ENCODE results near the gene CPT1C.
A peak's percentile ranks its signal among the peaks of the same experiment; 100 is the strongest.

Gene CPT1C

GRCh38 chr19:49684251-49684982 lies 6.5 kb upstream of the CPT1C start:
- WGBS, 2 experiments (ENCODE audit: insufficient coverage in 2 of 2) = 95 to 96% methylated on average over 34 of the region's 35 CpGs
- Histone ChIP-seq H3K9me3 (ENCODE audit: control insufficient read depth, low read length) (no peaks in the 10 kb centered on the region), H3K4me1 (ENCODE audit: control insufficient read depth, insufficient read depth, low read length, poor library complexity, severe bottlenecking) (peaks cover 16% of the 10 kb centered on the region), H3K36me3 (ENCODE audit: control insufficient read depth, insufficient read depth, low read length) (peaks cover 81% of the 10 kb centered on the region), H3K27ac (ENCODE audit: low read depth, low read length, severe bottlenecking) (no peak overlapping the region), H3K4me3 (ENCODE audit: extremely low read depth, insufficient read depth, low read length, poor library complexity, severe bottlenecking) (no peak overlapping the region)

GRCh38 chr19:49684983-49685553 lies 5.8 kb upstream of the CPT1C start:
- H3K27ac ChIP-seq (ENCODE audit: low read depth, low read length, severe bottlenecking) = no peak overlapping the region
- peaks cover 86% of the 10 kb centered on the region for H3K36me3 ChIP-seq (ENCODE audit: control insufficient read depth, insufficient read depth, low read length)
- H3K9me3 ChIP-seq (ENCODE audit: control insufficient read depth, low read length) = no peaks in the 10 kb centered on the region
- WGBS, 2 experiments (ENCODE audit: insufficient coverage in 2 of 2) = 98 to 99% methylated on average over 13 of the region's 13 CpGs
- no peak overlapping the region for H3K4me3 ChIP-seq (ENCODE audit: extremely low read depth, insufficient read depth, low read length, poor library complexity, severe bottlenecking)
- H3K4me1 ChIP-seq (ENCODE audit: control insufficient read depth, insufficient read depth, low read length, poor library complexity, severe bottlenecking) = peaks cover 10% of the 10 kb centered on the region

GRCh38 chr19:49685845-49686332 lies 5.0 kb upstream of the CPT1C start:
- Histone ChIP-seq H3K27ac (ENCODE audit: low read depth, low read length, severe bottlenecking) (no peak overlapping the region), H3K36me3 (ENCODE audit: control insufficient read depth, insufficient read depth, low read length) (peaks cover 85% of the 10 kb centered on the region), H3K9me3 (ENCODE audit: control insufficient read depth, low read length) (no peaks in the 10 kb centered on the region), H3K4me1 (ENCODE audit: control insufficient read depth, insufficient read depth, low read length, poor library complexity, severe bottlenecking) (peaks cover 5% of the 10 kb centered on the region), H3K4me3 (ENCODE audit: extremely low read depth, insufficient read depth, low read length, poor library complexity, severe bottlenecking) (no peak overlapping the region)
- 95% methylated on average over 23 of the region's 23 CpGs for whole genome bisulfite sequencing, 2 experiments (ENCODE audit: insufficient coverage in 2 of 2)

GRCh38 chr19:49686503-49687088 lies 4.3 kb upstream of the CPT1C start:
- 95 to 97% methylated on average over 12 to 19 of the region's 27 CpGs for WGBS, 2 experiments (ENCODE audit: insufficient coverage in 2 of 2)

GRCh38 chr19:49687150-49687549 lies 3.8 kb upstream of the CPT1C start:
- WGBS, 2 experiments (ENCODE audit: insufficient coverage in 2 of 2) = 93 to 96% methylated on average over 7 of the region's 12 CpGs
- Histone ChIP-seq H3K9me3 (ENCODE audit: control insufficient read depth, low read length) (no peaks in the 10 kb centered on the region), H3K4me1 (ENCODE audit: control insufficient read depth, insufficient read depth, low read length, poor library complexity, severe bottlenecking) (peaks cover 5% of the 10 kb centered on the region), H3K27ac (ENCODE audit: low read depth, low read length, severe bottlenecking) (no peak overlapping the region), H3K36me3 (ENCODE audit: control insufficient read depth, insufficient read depth, low read length) (peaks cover 72% of the 10 kb centered on the region), H3K4me3 (ENCODE audit: extremely low read depth, insufficient read depth, low read length, poor library complexity, severe bottlenecking) (no peak overlapping the region)

More at GRCh38 chr19:49686503-49687088, 4.3 kb upstream of the CPT1C start:
- Histone ChIP-seq H3K4me1 (ENCODE audit: control insufficient read depth, insufficient read depth, low read length, poor library complexity, severe bottlenecking) (peaks cover 5% of the 10 kb centered on the region), H3K36me3 (ENCODE audit: control insufficient read depth, insufficient read depth, low read length) (peaks cover 78% of the 10 kb centered on the region), H3K27ac (ENCODE audit: low read depth, low read length, severe bottlenecking) (no peak overlapping the region), H3K9me3 (ENCODE audit: control insufficient read depth, low read length) (no peaks in the 10 kb centered on the region), H3K4me3 (ENCODE audit: extremely low read depth, insufficient read depth, low read length, poor library complexity, severe bottlenecking) (no peak overlapping the region)

GRCh38 chr19:49687566-49688316 lies 3.2 kb upstream of the CPT1C start:
- peaks cover 5% of the 10 kb centered on the region for H3K4me1 ChIP-seq (ENCODE audit: control insufficient read depth, insufficient read depth, low read length, poor library complexity, severe bottlenecking)
- 87 to 94% methylated on average over 7 to 17 of the region's 26 CpGs for WGBS, 2 experiments (ENCODE audit: insufficient coverage in 2 of 2)
- H3K4me3 ChIP-seq (ENCODE audit: extremely low read depth, insufficient read depth, low read length, poor library complexity, severe bottlenecking) = no peak overlapping the region
- H3K9me3 ChIP-seq (ENCODE audit: control insufficient read depth, low read length) = no peaks in the 10 kb centered on the region
- peaks cover 66% of the 10 kb centered on the region for H3K36me3 ChIP-seq (ENCODE audit: control insufficient read depth, insufficient read depth, low read length)
- peak overlapping the region; percentile 10 for H3K27ac ChIP-seq (ENCODE audit: low read depth, low read length, severe bottlenecking)

- H3K27ac ChIP-seq (ENCODE audit: low read depth, low read length, severe bottlenecking) = no peak overlapping the region
- no peak overlapping the region for H3K4me3 ChIP-seq (ENCODE audit: extremely low read depth, insufficient read depth, low read length, poor library complexity, severe bottlenecking)
- no peaks in the 10 kb centered on the region for H3K9me3 ChIP-seq (ENCODE audit: control insufficient read depth, low read length)
- H3K36me3 ChIP-seq (ENCODE audit: control insufficient read depth, insufficient read depth, low read length) = peaks cover 57% of the 10 kb centered on the region
- 92 to 96% methylated on average over 6 of the region's 12 CpGs for WGBS, 2 experiments (ENCODE audit: insufficient coverage in 2 of 2)
- peaks cover 5% of the 10 kb centered on the region for H3K4me1 ChIP-seq (ENCODE audit: control insufficient read depth, insufficient read depth, low read length, poor library complexity, severe bottlenecking)
Measured at GRCh38 chr19:49688531-49689132, 2.3 kb upstream of the CPT1C start.

GRCh38 chr19:49689133-49690078 lies 1.5 kb upstream of the CPT1C start, which contains the start of gene ADM5:
Gene ADM5 (plus strand): TSS chr19:49689594. CDS start chr19:49689838, 244 bp downstream.
- Histone ChIP-seq H3K4me1 (ENCODE audit: control insufficient read depth, insufficient read depth, low read length, poor library complexity, severe bottlenecking) (peaks cover 5% of the 10 kb centered on the region), H3K27ac (ENCODE audit: low read depth, low read length, severe bottlenecking) (no peak within 1 kb of the TSS), H3K4me3 (ENCODE audit: extremely low read depth, insufficient read depth, low read length, poor library complexity, severe bottlenecking) (peak within 1 kb of the TSS; percentile 41), H3K36me3 (ENCODE audit: control insufficient read depth, insufficient read depth, low read length) (peaks cover 50% of the 10 kb centered on the region), H3K9me3 (ENCODE audit: control insufficient read depth, low read length) (no peaks in the 10 kb centered on the region)
- WGBS, 2 experiments (ENCODE audit: insufficient coverage in 2 of 2) = 95 to 96% methylated on average over 40 to 53 of the region's 54 CpGs

GRCh38 chr19:49690079-49690655 lies 749 bp upstream of the CPT1C start:
- Histone ChIP-seq H3K36me3 (ENCODE audit: control insufficient read depth, insufficient read depth, low read length) (peaks cover 42% of the 10 kb centered on the region), H3K9me3 (ENCODE audit: control insufficient read depth, low read length) (no peaks in the 10 kb centered on the region), H3K4me1 (ENCODE audit: control insufficient read depth, insufficient read depth, low read length, poor library complexity, severe bottlenecking) (peaks cover 5% of the 10 kb centered on the region), H3K27ac (ENCODE audit: low read depth, low read length, severe bottlenecking) (no peak overlapping the region), H3K4me3 (ENCODE audit: extremely low read depth, insufficient read depth, low read length, poor library complexity, severe bottlenecking) (peak overlapping the region; percentile 41)
- WGBS, 2 experiments (ENCODE audit: insufficient coverage in 2 of 2) = 90 to 93% methylated on average over 38 to 39 of the region's 39 CpGs
